WTC11 (cell line): ENCODE results near the gene AKT1.

Experiments used
- CREB1 ChIP-seq: sonication (generic); formaldehyde crosslinking; IDR thresholded peaks from 2 replicates; pipeline ENCODE4 v1.8.0; 2023; ENCODE audit warnings: mild to moderate bottlenecking, missing genetic modification reagents
- GABPB1 ChIP-seq: sonication (generic); formaldehyde crosslinking; IDR thresholded peaks from 2 replicates; pipeline ENCODE4 v1.8.1; 2023; ENCODE audit warnings: mild to moderate bottlenecking, missing genetic modification reagents
- NR3C1 ChIP-seq: sonication (generic); formaldehyde crosslinking; conservative IDR thresholded peaks from 2 replicates; pipeline ENCODE4 v1.8.1; 2023; ENCODE audit warnings: low read depth, mild to moderate bottlenecking, missing genetic modification reagents
- ZNF121 ChIP-seq: sonication (generic); formaldehyde crosslinking; IDR thresholded peaks from 2 replicates; pipeline ENCODE4 v1.8.0; 2023; ENCODE audit warnings: missing genetic modification reagents
- ZNF232 ChIP-seq: sonication (generic); formaldehyde crosslinking; IDR thresholded peaks from 2 replicates; pipeline ENCODE4 v1.8.0; 2022; ENCODE audit warnings: mild to moderate bottlenecking, missing genetic modification reagents
- TF ChIP-seq, protein P1 (sequence below): sonication (generic); formaldehyde crosslinking; IDR thresholded peaks from 2 replicates; pipeline ENCODE4 v1.8.0; 2022; ENCODE audit warnings: mild to moderate bottlenecking, missing genetic modification reagents
- TF ChIP-seq, protein P2 (sequence below): sonication (generic); formaldehyde crosslinking; IDR thresholded peaks from 2 replicates; pipeline ENCODE4 v1.8.0; 2022; ENCODE audit warnings: mild to moderate bottlenecking, missing genetic modification reagents
- TF ChIP-seq, protein P3 (sequence below): sonication (generic); formaldehyde crosslinking; IDR thresholded peaks from 2 replicates; pipeline ENCODE4 v1.8.0; 2023; ENCODE audit warnings: missing genetic modification reagents
- TF ChIP-seq, protein P4 (sequence below): fragments of 200-600 bp; IDR thresholded peaks from 2 replicates; pipeline ENCODE4 v1.8.0; 2022; ENCODE audit warnings: antibody characterized with exemption
- TF ChIP-seq, protein P5 (sequence below): sonication (generic); formaldehyde crosslinking; IDR thresholded peaks from 2 replicates; pipeline ENCODE4 v1.8.1; 2022; ENCODE audit warnings: low read depth, mild to moderate bottlenecking, moderate library complexity, missing genetic modification reagents, borderline replicate concordance

DNA sequence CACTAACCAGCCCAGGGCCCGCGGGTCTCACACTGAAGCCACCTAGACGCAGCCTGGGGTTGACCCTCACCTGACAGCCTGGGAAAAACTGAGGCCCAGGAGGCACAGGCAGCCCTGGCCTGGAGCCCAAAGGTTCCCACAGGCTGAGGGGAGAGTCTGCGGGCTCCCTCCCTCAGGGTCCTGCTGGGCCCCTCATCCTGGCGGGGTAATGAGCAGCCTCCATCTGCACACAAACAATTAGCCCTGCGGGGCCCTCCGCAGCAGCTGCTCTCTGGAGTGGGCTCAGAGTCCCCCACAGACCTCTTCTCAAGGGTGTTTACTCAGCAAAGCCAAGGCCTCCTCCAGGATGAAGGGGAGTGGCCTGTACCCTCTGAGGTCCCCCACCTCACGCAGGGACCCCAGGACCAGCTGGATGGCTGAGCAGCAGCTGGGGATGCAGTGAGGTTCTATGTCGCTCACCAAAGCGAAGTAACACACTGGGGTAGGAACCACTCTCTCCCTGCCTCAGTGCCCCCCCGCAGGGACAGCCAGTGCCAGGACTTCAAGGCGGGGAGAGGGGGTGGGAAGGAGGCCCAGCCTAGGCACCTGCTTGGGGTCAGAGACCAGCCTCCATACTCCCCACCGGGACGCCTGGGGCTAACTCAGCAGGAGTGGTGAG is 7.3 kb downstream of the AKT1 start:
- TF ChIP-seq, protein P1, sequence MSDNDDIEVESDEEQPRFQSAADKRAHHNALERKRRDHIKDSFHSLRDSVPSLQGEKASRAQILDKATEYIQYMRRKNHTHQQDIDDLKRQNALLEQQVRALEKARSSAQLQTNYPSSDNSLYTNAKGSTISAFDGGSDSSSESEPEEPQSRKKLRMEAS = no peak
- TF ChIP-seq, protein P2, sequence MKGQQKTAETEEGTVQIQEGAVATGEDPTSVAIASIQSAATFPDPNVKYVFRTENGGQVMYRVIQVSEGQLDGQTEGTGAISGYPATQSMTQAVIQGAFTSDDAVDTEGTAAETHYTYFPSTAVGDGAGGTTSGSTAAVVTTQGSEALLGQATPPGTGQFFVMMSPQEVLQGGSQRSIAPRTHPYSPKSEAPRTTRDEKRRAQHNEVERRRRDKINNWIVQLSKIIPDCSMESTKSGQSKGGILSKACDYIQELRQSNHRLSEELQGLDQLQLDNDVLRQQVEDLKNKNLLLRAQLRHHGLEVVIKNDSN (CRISPR knock-in tag) = no peak
- TF ChIP-seq, protein P3, sequence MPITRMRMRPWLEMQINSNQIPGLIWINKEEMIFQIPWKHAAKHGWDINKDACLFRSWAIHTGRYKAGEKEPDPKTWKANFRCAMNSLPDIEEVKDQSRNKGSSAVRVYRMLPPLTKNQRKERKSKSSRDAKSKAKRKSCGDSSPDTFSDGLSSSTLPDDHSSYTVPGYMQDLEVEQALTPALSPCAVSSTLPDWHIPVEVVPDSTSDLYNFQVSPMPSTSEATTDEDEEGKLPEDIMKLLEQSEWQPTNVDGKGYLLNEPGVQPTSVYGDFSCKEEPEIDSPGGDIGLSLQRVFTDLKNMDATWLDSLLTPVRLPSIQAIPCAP (CRISPR knock-in tag) = no peak
- TF ChIP-seq, protein P4, sequence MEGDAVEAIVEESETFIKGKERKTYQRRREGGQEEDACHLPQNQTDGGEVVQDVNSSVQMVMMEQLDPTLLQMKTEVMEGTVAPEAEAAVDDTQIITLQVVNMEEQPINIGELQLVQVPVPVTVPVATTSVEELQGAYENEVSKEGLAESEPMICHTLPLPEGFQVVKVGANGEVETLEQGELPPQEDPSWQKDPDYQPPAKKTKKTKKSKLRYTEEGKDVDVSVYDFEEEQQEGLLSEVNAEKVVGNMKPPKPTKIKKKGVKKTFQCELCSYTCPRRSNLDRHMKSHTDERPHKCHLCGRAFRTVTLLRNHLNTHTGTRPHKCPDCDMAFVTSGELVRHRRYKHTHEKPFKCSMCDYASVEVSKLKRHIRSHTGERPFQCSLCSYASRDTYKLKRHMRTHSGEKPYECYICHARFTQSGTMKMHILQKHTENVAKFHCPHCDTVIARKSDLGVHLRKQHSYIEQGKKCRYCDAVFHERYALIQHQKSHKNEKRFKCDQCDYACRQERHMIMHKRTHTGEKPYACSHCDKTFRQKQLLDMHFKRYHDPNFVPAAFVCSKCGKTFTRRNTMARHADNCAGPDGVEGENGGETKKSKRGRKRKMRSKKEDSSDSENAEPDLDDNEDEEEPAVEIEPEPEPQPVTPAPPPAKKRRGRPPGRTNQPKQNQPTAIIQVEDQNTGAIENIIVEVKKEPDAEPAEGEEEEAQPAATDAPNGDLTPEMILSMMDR = no peak
- TF ChIP-seq, protein P5, sequence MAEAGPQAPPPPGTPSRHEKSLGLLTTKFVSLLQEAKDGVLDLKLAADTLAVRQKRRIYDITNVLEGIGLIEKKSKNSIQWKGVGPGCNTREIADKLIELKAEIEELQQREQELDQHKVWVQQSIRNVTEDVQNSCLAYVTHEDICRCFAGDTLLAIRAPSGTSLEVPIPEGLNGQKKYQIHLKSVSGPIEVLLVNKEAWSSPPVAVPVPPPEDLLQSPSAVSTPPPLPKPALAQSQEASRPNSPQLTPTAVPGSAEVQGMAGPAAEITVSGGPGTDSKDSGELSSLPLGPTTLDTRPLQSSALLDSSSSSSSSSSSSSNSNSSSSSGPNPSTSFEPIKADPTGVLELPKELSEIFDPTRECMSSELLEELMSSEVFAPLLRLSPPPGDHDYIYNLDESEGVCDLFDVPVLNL (CRISPR knock-in tag) = no peak
- TF ChIP-seq CREB1 (CRISPR knock-in tag) = no peak
- no peak for TF ChIP-seq GABPB1
- no peak for TF ChIP-seq ZNF232 (CRISPR knock-in tag)
- TF ChIP-seq NR3C1 (CRISPR knock-in tag) = no peak
- TF ChIP-seq ZNF121 (CRISPR knock-in tag) = no peak
